Hypothalamus (tissue), 51 donors: ENCODE results near the gene ZFR.
"Not testable (repeated sequence)": the region's sequence is repeated elsewhere in the genome, so short reads cannot be mapped to it uniquely, and the experiment has no call there.

Experiments
- DNase-seq, 51 donors: peaks; one replicate each; lab custom pipeline; 2025; lab: John Stamatoyannopoulos, UW

The ZFR gene

DNA sequence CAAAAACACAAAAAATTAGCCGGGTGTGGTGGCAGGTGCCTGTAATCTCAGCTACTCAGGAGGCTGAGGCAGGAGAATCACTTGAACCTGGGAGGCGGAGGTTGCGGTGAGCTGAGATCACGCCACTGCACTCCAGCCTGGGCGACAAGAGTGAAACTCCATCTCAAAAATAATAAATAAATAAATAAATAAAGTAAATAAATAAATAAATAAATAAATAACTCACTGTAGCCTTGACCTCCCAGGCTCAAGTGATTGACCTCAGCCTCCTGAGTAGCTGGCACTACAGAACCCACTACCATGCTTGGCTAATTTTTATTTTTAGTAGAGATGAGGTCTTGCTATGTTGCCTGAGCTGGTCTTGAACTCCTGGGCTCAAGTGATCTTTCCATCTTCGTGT is 77.3 kb downstream of the ZFR start:
- not testable (repeated sequence) for DNase-seq

DNA sequence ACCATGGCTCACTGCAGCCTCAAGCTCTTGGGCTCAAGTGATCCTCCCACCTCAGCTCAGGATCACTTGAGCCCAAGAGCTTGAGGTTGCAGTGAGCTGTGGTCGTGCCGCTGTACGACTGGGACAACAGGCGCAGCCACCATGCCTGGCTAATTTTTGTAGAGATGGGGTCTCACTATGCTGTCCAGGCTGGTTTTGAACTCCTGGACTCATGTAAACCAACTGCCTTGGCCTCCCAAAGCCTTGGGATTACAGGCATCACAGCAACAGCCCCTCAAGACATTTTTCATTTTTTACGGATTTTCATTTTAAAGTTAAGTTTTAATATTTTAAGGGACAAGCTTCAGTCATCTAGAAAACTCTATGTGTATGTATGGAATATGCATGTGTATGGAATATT is 78.9 kb downstream of the ZFR start:
- no peak for DNase-seq

DNA sequence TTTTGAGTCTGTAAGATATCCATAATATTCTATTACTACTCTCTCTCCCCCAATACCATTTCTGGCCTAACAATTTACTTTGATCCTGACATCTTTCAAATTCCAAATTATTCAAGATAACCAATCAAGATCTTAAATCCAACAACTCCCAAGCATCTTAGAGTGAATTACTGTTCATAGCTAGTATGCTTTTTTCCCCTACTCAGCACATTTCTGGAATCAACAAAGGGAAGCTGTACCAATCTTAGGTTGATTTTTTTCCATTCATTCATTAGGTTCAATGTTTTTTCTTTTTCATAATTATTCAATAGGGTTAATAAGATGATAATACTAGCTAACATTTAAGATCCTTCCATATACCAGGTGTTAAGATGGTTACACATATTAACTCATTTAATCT is 81.5 kb downstream of the ZFR start:
- DNase-seq = no peak

- DNase-seq = no peak
Observed at GRCh38 chr5:32362527-32362926, 82.0 kb downstream of the ZFR start.

DNA sequence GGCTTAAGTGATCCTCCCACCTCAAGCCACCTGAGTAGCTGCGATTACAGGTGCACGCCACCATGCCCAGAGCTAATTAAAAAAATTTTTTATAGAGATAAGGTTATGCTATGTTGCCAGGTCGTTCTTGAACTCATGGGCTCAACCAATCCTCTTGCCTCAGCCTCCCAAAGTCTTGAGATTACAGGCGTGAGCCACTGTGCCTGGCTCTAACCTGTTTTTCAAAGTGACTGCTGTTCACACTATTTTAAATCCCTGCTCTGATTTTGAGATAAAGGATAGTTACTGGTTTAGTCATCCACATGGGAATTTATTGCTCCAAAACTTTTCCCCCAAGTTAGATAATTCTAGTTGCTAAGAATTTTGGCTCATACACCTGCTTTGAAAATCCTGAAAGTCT is 83.6 kb downstream of the ZFR start:
- no peak for DNase-seq

GRCh38 chr5:32358611-32359010 is 85.9 kb downstream of the ZFR start:
- DNase-seq = no peak

- DNase-seq = no peak
Observed at GRCh38 chr5:32357658-32358057, 86.9 kb downstream of the ZFR start.

GRCh38 chr5:32355686-32356085 is 88.9 kb downstream of the ZFR start:
- no peak for DNase-seq

GRCh38 chr5:32353420-32353819 is 91.1 kb downstream of the ZFR start:
- DNase-seq = no peak

GRCh38 chr5:32352685-32353084 is 91.9 kb downstream of the ZFR start:
- no peak for DNase-seq

DNA sequence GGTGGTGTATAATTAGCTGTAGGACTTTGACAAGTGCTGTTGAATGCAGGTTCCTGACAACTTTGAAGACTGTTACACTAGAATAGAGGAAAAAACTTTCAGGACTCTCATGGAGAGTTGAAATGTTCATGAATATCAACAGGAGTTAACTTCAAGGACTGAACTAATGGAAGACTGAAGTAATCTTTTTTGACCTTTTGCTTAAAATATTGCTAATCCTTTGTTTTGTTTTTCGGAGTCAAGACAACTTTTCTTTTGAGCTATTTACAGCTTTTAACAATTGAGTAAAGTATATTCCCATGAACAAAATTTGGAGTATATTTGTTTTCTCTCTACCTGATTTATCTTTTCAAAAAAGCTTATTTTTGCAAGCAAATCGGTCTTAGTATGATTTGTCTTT is 97.7 kb downstream of the ZFR start:
- DNase-seq = no peak

DNA sequence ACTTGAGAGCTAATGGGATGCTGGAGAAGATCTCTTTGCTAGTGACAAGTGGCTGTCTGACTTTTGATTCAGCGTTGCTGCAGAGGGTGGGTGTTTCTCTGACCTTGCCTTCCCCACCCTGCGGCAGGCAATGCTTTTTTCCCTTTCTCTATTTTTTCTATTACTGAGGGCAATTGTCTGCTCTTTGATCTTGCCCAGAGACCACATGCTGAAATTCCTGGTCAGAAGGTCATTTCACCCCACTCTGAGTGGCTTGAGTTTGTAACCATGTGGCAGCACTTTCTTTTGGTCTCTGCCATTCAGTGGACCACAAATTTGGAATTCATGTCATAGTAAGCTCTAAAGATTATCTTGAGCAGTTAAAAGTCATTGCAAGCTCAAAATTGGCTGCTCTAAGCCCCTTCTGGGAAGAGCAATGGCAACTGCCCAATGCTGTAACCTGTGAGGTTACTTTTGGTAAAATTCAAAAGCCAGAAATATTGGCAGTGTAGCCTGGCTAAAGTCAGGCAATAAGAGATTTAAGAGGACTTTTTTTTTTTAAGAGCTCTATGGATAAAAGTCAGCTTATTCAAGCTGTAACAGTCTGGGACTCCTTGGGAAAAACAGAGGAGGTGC is 101.4 kb downstream of the ZFR start:
- DNase-seq = no peak

DNA sequence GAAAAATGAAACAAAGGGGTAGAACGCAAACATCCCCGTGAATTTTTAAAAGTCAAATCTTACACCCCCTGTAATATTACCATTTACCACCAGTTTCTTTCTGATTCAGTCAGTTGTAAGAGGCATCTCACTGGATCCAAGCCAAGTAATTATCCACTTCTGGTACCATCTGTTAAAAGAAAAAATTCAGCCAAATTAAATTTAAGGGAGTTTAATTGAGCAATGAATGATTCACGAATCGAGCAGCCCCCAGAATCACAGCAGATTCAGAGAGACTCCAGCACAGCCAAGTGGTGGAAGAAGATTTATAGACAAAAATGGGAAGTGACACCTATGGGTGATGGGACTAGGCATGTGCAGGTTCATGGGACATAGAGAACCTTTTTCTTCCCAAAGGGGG is 101.9 kb downstream of the ZFR start:
- peak in 1 of 51 donors; percentile 1 for DNase-seq

DNA sequence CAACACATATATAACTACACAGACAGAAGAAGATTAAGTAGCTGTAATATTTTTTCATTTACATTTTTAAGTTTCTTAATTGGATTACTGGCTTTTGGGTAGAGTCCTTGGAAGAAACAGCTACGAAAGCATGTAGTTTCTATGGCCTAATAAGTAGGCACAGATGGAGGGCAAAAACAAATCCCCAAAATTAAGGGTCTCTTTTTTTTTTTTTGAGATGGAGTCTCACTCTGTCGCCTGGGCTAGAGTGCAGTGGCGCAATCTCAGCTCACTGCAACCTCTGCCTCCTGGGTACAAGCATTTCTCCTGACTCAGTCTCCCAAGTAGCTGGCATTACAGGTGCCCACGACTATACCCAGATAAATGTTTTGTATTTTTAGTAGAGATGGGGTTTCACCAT is 104.7 kb downstream of the ZFR start:
- no peak for DNase-seq

DNA sequence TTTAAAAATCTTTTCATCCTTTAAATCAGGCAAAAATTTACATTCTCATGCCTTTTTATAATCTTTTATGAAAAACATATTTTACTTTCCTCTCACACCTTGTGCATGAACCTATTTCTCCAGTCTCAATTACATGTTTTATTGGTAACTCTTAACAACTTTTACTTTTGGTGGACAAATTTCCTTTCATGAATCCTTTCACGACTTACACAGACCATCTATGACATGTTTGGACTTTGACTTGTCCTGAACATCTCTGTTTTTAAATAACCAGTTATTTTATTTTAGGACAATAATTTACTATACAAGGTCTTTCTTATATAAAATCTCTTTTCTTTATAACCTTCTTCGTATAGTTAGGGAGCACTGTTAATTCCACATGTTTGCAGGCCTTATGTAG is 105.3 kb downstream of the ZFR start:
- DNase-seq = no peak

DNA sequence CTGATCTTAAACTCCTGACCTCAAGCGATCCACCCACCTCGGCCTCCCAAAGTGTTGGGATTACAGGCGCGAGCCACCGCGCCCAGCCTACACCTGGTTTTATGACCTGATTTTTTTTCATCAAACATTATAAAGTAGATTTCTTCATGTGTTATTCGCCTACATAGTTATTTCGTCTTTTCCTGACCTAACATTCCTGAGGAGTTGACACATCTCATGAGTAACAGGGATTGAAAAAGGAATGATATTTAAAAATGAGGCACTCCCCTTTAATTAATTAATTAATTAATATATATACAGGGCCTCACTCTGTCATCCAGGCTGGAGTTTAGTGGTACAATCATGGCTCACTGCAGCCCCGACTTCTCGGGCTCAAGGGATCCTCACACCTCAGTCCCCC is 111.6 kb downstream of the ZFR start:
- no peak for DNase-seq

DNA sequence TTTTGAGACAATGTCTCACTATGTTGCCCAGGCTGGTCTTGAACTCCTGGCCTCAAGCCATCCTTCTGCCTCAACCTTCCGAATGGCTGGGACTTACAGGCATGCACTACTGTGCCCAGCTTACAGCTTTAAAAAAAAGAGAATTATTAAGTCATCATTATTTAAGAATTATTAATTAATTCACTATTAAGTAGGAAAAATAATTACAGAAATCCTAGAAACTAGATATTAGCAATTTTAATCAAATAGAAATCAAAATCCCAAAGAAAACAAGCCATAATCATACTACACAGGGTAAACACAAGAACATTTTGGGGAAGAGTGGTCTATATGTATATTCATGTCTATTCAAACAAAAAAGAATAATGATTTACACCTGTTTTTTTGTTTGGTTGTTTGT is 112.2 kb downstream of the ZFR start:
- no peak for DNase-seq

DNA sequence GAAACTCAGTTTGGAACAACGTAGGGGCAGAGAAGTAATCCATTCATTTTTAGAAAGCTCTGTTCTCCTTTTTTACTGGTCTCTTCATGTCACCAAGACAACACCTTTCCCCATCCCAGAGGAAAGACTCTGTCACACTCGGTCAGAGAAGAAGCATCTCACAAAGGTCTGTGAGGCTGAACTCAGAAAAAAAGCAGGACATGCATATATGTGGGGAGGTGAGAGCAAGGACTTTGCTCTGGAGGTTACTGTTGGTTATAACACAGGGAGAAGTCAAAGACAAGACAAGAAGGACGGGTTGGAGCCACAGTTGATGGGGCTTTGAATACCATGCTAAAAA is 112.6 kb downstream of the ZFR start:
- no peak for DNase-seq

DNA sequence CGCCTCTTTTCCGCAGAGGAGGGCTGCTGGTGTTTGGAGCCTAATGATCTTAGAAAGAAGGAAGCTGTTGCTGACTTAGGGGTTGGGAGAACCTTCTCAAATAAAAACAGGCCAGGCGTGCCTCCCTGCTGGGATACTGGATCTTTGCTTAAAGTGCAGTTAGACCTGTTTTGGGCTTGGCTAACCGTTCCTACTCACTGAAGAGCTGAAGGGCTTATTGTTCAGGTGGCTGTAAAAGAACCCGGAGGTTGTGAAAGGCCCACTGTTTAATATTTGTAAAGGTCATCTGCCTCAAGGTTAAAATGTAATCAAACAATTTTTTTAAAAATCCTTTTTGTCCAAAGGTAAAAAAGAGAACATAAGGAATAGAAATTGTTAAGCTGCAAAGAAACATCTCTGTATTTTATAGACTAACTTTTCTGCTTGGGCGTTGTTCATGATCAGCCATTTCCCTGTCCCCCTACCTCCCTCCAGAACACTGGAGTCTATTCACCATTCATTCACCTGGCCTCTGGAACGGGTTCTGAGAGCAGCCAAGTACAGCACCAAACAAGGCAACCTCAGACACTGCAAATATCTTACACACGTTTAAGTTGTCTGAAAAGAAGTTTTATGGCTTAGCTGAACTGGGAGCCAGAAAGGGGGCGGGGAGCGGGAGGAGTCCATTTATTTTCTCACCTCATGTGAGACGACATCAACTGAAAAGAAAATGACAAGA is 113.2 kb downstream of the ZFR start:
- DNase-seq = no peak

GRCh38 chr5:32330126-32330971 is 114.2 kb downstream of the ZFR start:
- DNase-seq = no peak

- peak in 35 of 51 donors; percentile 3 to 60 (median 23) for DNase-seq
Observed at GRCh38 chr5:32329395-32329834, 115.1 kb downstream of the ZFR start.

GRCh38 chr5:32326216-32326772 is 118.2 kb downstream of the ZFR start:
- DNase-seq = no peak
